Measurements from ENCODE around the gene ELMOD3. TPM values are rescaled to one million over a fixed set of nuclear protein-coding genes. Genes with fewer than 3 reads are reported as not detected.
"Not testable (repeated sequence)": the region's sequence is repeated elsewhere in the genome, so short reads cannot be mapped to it uniquely, and the experiment has no call there.

Gene ELMOD3
- total RNA-seq, 2 donors from 2014 or later: 19.3 to 23.7 TPM

DNA sequence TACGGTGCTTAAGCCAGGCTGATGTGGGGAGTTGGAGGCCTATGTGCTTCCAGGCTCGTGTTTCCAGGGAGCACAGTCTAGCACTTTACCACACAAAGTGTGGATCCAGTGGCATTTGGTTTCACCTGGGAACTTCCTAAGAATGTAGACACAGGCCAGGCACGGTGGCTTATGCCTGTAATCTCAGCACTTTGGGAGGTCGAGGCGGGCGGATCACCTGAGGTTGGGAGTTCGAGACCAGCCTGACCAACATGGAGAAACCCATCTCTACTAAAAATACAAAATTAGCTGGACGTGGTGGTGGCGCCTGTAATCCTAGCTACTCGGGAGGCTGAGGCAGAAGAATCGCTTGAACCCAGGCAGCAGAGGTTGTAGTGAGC lies 30.6 kb upstream of the ELMOD3 start:
- Mint-ChIP-seq H3K4me1 (ENCODE audit: low read depth) (peaks cover 75% of the 10 kb centered on the region), H3K27ac (peak overlapping the region; percentile 81), H3K4me3 (peak overlapping the region; percentile 98), H3K36me3 (ENCODE audit: insufficient read depth in 2 of 2) (peaks cover 35 to 81% of the 10 kb centered on the region in 2 donors)
- DNase-seq; H3K9me3 Mint-ChIP-seq; ATAC-seq (replicated peaks in 1 of 2); H3K27me3 Mint-ChIP-seq (ENCODE audit: low read depth): not testable (repeated sequence)

GRCh38 chr2:85324639-85325465 lies 29.7 kb upstream of the ELMOD3 start:
- no peaks in the 10 kb centered on the region for H3K27me3 Mint-ChIP-seq (ENCODE audit: low read depth)
- ATAC-seq (replicated peaks in 1 of 2) (no peak), DNase-seq (no peak)
- H3K9me3 Mint-ChIP-seq: peaks cover 0 to 2% of the 10 kb centered on the region in 2 donors
- H3K4me3 Mint-ChIP-seq: peak overlapping the region; percentile 98
- H3K4me1 Mint-ChIP-seq (ENCODE audit: low read depth): peaks cover 75% of the 10 kb centered on the region
- H3K27ac Mint-ChIP-seq: peak overlapping the region; percentile 99
- peaks cover 33 to 76% of the 10 kb centered on the region in 2 donors for H3K36me3 Mint-ChIP-seq (ENCODE audit: insufficient read depth in 2 of 2)

GRCh38 chr2:85325466-85325811 lies 29.1 kb upstream of the ELMOD3 start:
- H3K4me3 Mint-ChIP-seq: peak overlapping the region; percentile 98
- H3K9me3 Mint-ChIP-seq: peaks cover 0 to 2% of the 10 kb centered on the region in 2 donors
- H3K4me1 Mint-ChIP-seq (ENCODE audit: low read depth): peaks cover 72% of the 10 kb centered on the region

DNA sequence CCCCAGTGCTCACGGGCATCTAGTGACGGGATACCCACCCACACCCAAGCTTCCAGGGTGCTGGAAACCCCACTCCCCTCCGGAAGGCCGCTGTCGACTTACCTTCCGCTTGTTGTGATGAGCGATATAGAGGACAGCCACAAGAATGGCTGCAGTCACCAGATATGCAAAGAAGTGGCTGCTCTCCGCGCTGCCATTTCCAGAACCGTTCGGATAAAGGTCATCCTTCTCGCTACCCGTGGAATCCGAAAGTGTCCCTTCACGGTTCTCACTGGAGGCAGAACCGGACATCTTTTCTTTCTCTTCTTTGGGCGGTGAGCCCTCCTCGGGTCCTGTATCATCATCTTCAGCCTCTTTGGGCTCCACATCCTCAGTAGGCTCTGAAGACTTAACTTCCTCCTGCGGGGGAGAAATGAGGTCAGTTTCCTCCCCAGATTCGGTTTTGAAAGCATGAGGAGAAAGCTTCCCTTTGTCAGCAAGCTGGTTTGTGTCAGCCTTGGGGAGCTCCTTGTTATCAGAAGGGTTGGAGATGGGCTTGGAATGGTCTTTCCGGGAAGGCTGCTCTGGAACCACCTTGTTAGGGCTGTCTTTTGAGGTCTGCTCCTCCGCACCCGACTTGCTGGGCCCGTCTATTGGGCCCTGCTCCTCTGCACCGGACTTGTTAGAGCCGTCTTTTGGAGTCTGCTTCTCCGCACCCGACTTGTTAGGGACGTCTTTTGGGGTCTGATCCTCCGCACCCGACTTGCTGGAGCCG lies 28.0 kb upstream of the ELMOD3 start:
- H3K27me3 Mint-ChIP-seq (ENCODE audit: low read depth): no peaks in the 10 kb centered on the region
- peak overlapping the region; percentile 99 for H3K27ac Mint-ChIP-seq
- peaks cover 26 to 59% of the 10 kb centered on the region in 2 donors for H3K36me3 Mint-ChIP-seq (ENCODE audit: insufficient read depth in 2 of 2)
- H3K4me1 Mint-ChIP-seq (ENCODE audit: low read depth): peaks cover 72% of the 10 kb centered on the region
- ATAC-seq (replicated peaks in 1 of 2): peak; percentile 40
- H3K9me3 Mint-ChIP-seq: peaks cover 0 to 2% of the 10 kb centered on the region in 2 donors
- peak overlapping the region; percentile 98 for H3K4me3 Mint-ChIP-seq
- peak; percentile 61 to 63 for DNase-seq

More at GRCh38 chr2:85325466-85325811, 29.1 kb upstream of the ELMOD3 start:
- H3K36me3 Mint-ChIP-seq (ENCODE audit: insufficient read depth in 2 of 2): peaks cover 31 to 71% of the 10 kb centered on the region in 2 donors
- no peaks in the 10 kb centered on the region for H3K27me3 Mint-ChIP-seq (ENCODE audit: low read depth)
- ATAC-seq (replicated peaks in 1 of 2) (no peak), DNase-seq (no peak)
- peak overlapping the region; percentile 99 for H3K27ac Mint-ChIP-seq

GRCh38 chr2:85327160-85327821 lies 27.3 kb upstream of the ELMOD3 start:
- Mint-ChIP-seq H3K27me3 (ENCODE audit: low read depth) (no peaks in the 10 kb centered on the region), H3K27ac (peak overlapping the region; percentile 99), H3K9me3 (peaks cover 0 to 2% of the 10 kb centered on the region in 2 donors), H3K36me3 (ENCODE audit: insufficient read depth in 2 of 2) (peaks cover 26 to 52% of the 10 kb centered on the region in 2 donors), H3K4me3 (peak overlapping the region; percentile 98), H3K4me1 (ENCODE audit: low read depth) (peaks cover 70% of the 10 kb centered on the region)
- DNase-seq: peak; percentile 66 to 68
- peak; percentile 38 to 41 for ATAC-seq (replicated peaks in 1 of 2)

- peaks cover 24 to 45% of the 10 kb centered on the region in 2 donors for H3K36me3 Mint-ChIP-seq (ENCODE audit: insufficient read depth in 2 of 2)
- H3K9me3 Mint-ChIP-seq: peaks cover 0 to 2% of the 10 kb centered on the region in 2 donors
- H3K27ac Mint-ChIP-seq: peak within 1 kb of the TSS; percentile 99
- H3K4me3 Mint-ChIP-seq: peak within 1 kb of the TSS; percentile 98
- peaks cover 62% of the 10 kb centered on the region for H3K4me1 Mint-ChIP-seq (ENCODE audit: low read depth)
- peak; percentile 96 for DNase-seq
- H3K27me3 Mint-ChIP-seq (ENCODE audit: low read depth): no peaks in the 10 kb centered on the region
- ATAC-seq (replicated peaks in 1 of 2): peak; percentile 90 to 92
Measured at GRCh38 chr2:85327822-85328617, 26.5 kb upstream of the ELMOD3 start, which contains the start of gene TGOLN2. TGOLN2 (minus strand) TSS chr2:85327989; CDS start chr2:85327962, 27 bp downstream.

GRCh38 chr2:85329181-85329651 lies 25.4 kb upstream of the ELMOD3 start:
- peaks cover 50% of the 10 kb centered on the region for H3K4me1 Mint-ChIP-seq (ENCODE audit: low read depth)
- H3K36me3 Mint-ChIP-seq (ENCODE audit: insufficient read depth in 2 of 2): peaks cover 19 to 35% of the 10 kb centered on the region in 2 donors
- no peak for ATAC-seq (replicated peaks in 1 of 2)
- DNase-seq: no peak
- H3K9me3 Mint-ChIP-seq: peaks cover 0 to 2% of the 10 kb centered on the region in 2 donors
- H3K27ac Mint-ChIP-seq: peak overlapping the region; percentile 92
- peak overlapping the region; percentile 98 for H3K4me3 Mint-ChIP-seq
- no peaks in the 10 kb centered on the region for H3K27me3 Mint-ChIP-seq (ENCODE audit: low read depth)

GRCh38 chr2:85329701-85330100 lies 24.9 kb upstream of the ELMOD3 start:
- not testable (repeated sequence) for H3K27ac Mint-ChIP-seq; H3K27me3 Mint-ChIP-seq (ENCODE audit: low read depth); ATAC-seq (replicated peaks in 1 of 2); H3K9me3 Mint-ChIP-seq; DNase-seq
- Mint-ChIP-seq H3K4me3 (peak overlapping the region in 1 of 2 donors; percentile 98), H3K4me1 (ENCODE audit: low read depth) (peaks cover 46% of the 10 kb centered on the region), H3K36me3 (ENCODE audit: insufficient read depth in 2 of 2) (peaks cover 19 to 34% of the 10 kb centered on the region in 2 donors)

DNA sequence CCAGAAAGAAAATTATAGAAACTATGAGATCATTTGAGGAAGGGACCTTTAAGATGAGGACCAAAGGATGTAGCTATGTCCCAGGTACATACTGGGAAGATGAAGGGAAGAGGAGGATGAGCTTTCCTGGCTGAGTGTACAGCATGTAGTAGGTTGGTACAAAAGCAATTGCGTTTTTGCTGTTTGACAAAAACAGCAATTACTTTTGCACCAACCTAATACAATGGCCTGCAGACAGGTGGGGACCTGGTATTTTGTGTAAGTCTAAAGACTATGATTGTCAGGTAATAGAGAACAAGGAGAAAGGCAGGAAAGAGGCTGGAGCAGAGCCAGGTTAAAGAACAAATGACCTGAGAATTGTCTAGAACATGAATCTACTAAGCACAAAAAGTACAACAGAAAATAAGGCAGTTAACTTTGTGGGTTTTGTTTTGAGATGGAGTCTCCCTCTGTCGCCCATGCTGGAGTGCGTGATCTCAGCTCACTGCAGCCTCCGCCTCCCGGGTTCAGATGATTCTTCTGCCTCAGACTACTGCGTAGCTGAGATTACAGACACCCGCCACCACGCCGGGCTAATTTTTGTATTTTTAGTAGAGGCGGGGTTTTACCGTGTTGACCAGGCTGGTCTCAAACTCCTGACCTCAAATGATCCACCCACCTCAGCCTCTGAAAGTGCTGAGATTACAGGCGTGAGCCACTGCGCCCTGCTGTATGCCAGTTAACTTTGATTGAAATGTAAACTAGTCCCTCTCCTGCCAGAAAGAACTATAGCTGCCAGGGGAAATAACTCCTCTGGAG lies 23.5 kb upstream of the ELMOD3 start:
- Mint-ChIP-seq H3K36me3 (ENCODE audit: insufficient read depth in 2 of 2) (peaks cover 16 to 23% of the 10 kb centered on the region in 2 donors), H3K27me3 (ENCODE audit: low read depth) (no peaks in the 10 kb centered on the region), H3K27ac (peak overlapping the region; percentile 23), H3K9me3 (peaks cover 0 to 2% of the 10 kb centered on the region in 2 donors), H3K4me1 (ENCODE audit: low read depth) (peaks cover 37% of the 10 kb centered on the region), H3K4me3 (peak overlapping the region in 1 of 2 donors; percentile 20)
- ATAC-seq (replicated peaks in 1 of 2) (peak in 1 of 2 donors; percentile 8), DNase-seq (peak in 1 of 2 donors; percentile 45)

DNA sequence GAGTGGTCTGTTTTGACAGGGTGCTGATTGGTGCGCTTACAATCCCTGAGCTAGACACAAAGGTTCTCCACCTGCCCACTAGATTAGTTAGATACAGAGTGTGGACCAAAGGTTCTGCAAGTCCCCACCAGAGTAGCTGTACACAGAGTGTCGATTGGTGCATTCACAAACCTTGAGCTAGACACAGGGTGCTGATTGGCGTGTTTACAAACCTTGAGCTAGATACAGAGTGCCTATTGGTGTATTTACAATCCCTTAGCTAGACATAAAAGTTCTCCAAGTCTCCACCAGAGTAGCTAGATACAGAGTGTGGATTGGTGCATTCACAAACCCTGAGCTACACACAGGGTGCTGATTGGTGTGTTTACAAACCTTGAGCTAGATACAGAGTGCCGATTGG lies 20.7 kb upstream of the ELMOD3 start:
- H3K36me3 Mint-ChIP-seq (ENCODE audit: insufficient read depth in 2 of 2); H3K27me3 Mint-ChIP-seq (ENCODE audit: low read depth); H3K27ac Mint-ChIP-seq; ATAC-seq (replicated peaks in 1 of 2); DNase-seq; H3K4me3 Mint-ChIP-seq; H3K9me3 Mint-ChIP-seq: not testable (repeated sequence)
- peaks cover 29% of the 10 kb centered on the region for H3K4me1 Mint-ChIP-seq (ENCODE audit: low read depth)

DNA sequence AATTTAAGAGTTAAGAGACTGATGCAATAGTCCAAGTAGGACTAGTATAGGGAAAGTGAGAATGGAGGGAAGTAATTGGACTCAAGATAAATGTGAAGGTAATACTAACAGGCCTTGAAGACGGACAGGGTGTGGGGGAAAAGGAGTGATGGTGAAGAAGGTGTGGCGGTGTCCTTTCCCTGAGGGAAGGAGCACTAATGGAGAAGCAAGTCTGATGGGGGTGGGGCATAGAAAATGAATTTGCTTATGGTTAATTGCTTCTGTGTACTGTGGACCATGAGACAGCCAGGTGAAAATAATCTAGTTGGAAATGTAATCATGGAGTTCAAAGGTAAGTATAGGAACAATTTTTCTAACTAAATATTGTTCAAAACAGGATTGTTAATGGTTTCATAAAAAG lies 19.6 kb upstream of the ELMOD3 start:
- H3K27me3 Mint-ChIP-seq (ENCODE audit: low read depth): no peaks in the 10 kb centered on the region
- DNase-seq: no peak
- no peaks in the 10 kb centered on the region for H3K36me3 Mint-ChIP-seq (ENCODE audit: insufficient read depth in 2 of 2)
- H3K4me1 Mint-ChIP-seq (ENCODE audit: low read depth): peaks cover 19% of the 10 kb centered on the region
- H3K27ac Mint-ChIP-seq: no peak overlapping the region
- ATAC-seq (replicated peaks in 1 of 2): no peak
- H3K9me3 Mint-ChIP-seq: no peaks in the 10 kb centered on the region
- no peak overlapping the region for H3K4me3 Mint-ChIP-seq
